Activated naive CD8-positive, alpha-beta T cell treated with anti-CD3 and anti-CD28 coated beads, Interleukin-2, amount 10 ng/mL, durations not matched to agents 7 days and 5 days (primary cell): ENCODE data around the gene PTK7. TPM values are rescaled to one million over a fixed set of nuclear protein-coding genes. Genes with fewer than 3 reads are reported as not detected.
A peak's percentile ranks its signal among the peaks of the same experiment; 100 is the strongest.
"Not testable (repeated sequence)": the region's sequence is repeated elsewhere in the genome, so short reads cannot be mapped to it uniquely, and the experiment has no call there.

ENCODE experiments used
- ATAC-seq: fragments of 150-1000 bp; cut with Tn5 transposase; one replicate; pipeline ENCODE4 v1.10.0; 2021; ENCODE audit warnings: low read depth, moderate library complexity
- POLR2A ChIA-PET: fragments of 350-600 bp; sonication (Branson Sonifier 250); formaldehyde crosslinking; loops from one replicate; lab custom pipeline; 2021; ENCODE audit warnings: antibody characterized with exemption; lab: Charles Lee
- DNase-seq: peaks from one replicate; pipeline ENCODE4 v3.0.0; 2021
- H3K27ac Mint-ChIP-seq: one replicate; pipeline ENCODE4 v1.8.0; 2022; ENCODE audit warnings: mild to moderate bottlenecking, mixed read lengths
- H3K27me3 Mint-ChIP-seq: one replicate; pipeline ENCODE4 v1.8.0; 2022; ENCODE audit warnings: mild to moderate bottlenecking, moderate library complexity, mixed read lengths
- H3K36me3 Mint-ChIP-seq: one replicate; pipeline ENCODE4 v1.8.0; 2021; ENCODE audit warnings: mild to moderate bottlenecking, mixed read lengths
- H3K4me1 Mint-ChIP-seq: one replicate; pipeline ENCODE4 v1.8.0; 2021; ENCODE audit warnings: mixed read lengths
- H3K4me3 Mint-ChIP-seq: one replicate; pipeline ENCODE4 v1.8.0; 2022; ENCODE audit warnings: mild to moderate bottlenecking, moderate library complexity, mixed read lengths
- H3K9me3 Mint-ChIP-seq: one replicate; pipeline ENCODE4 v1.8.0; 2021; ENCODE audit warnings: mixed read lengths
- total RNA-seq, 2 experiments: library from RNA; stranded (reverse); gene quantifications; one replicate each; pipeline ENCODE4 v1.2.3, GENCODE V29; 2021

Gene PTK7
- total RNA-seq, 2 experiments from 2014 or later = 1.4 to 1.9 TPM

GRCh38 chr6:43041475-43041874 is 34.6 kb upstream of the PTK7 start:
- H3K36me3 Mint-ChIP-seq, H3K27ac Mint-ChIP-seq, DNase-seq, H3K4me3 Mint-ChIP-seq, ATAC-seq, H3K9me3 Mint-ChIP-seq, POLR2A ChIA-PET, H3K27me3 Mint-ChIP-seq, H3K4me1 Mint-ChIP-seq: not testable (repeated sequence)

- ATAC-seq = no peak
- Mint-ChIP-seq H3K27me3 (no peaks in the 10 kb centered on the region), H3K4me1 (peaks cover 3% of the 10 kb centered on the region), H3K4me3 (no peak overlapping the region), H3K36me3 (peaks cover 5% of the 10 kb centered on the region), H3K9me3 (no peaks in the 10 kb centered on the region), H3K27ac (no peak overlapping the region)
- no peak for DNase-seq
- POLR2A ChIA-PET = interaction anchor here (2.2 kb wide), 1 partner anchor 10 kb away, joined by 6 read pairs; the partner anchor contains the start of gene CUL7
Observed at GRCh38 chr6:43043310-43043709, 32.8 kb upstream of the PTK7 start.

GRCh38 chr6:43045371-43045930 is 30.7 kb upstream of the PTK7 start:
- Mint-ChIP-seq H3K9me3 (no peaks in the 10 kb centered on the region), H3K36me3 (peaks cover under 1% of the 10 kb centered on the region), H3K27me3 (no peaks in the 10 kb centered on the region), H3K4me1 (peaks cover under 1% of the 10 kb centered on the region), H3K27ac (no peak overlapping the region), H3K4me3 (no peak overlapping the region)
- DNase-seq (no peak), ATAC-seq (no peak)
- POLR2A ChIA-PET = interaction anchor here (1.1 to 1.4 kb wide), 2 partner anchors 14 to 116 kb away, joined by 3 to 4 read pairs; partner anchors contain the start of genes CNPY3, KLC4 and MRPL2

DNA sequence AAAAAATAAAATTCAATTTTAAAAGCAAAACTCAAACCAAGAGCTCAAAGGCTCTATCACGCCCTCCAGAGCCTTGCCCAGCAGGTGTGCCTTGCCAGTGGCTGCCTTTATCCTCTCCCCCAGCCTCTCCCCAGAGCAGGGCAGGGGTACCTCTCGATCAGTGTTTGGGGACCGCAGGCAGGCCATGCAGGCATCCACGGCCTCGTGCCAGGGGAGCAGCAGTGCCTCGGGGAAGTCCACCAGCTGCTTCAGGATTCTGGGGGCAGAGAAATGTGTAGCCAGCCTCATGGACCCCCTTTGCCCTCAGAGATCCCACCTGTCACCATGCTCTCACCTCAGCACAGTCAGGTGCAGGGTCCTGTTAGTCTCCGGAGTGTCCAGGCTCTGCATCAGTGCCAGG is 28.1 kb upstream of the PTK7 start:
- H3K4me3 Mint-ChIP-seq = no peak overlapping the region
- POLR2A ChIA-PET = interaction anchor here (1.1 kb wide), 1 partner anchor 34 kb away, joined by 8 read pairs; the partner anchor contains the start of genes KLHDC3 and MEA1
- H3K27me3 Mint-ChIP-seq = no peaks in the 10 kb centered on the region
- H3K9me3 Mint-ChIP-seq = no peaks in the 10 kb centered on the region
- ATAC-seq = no peak
- DNase-seq = no peak
- H3K36me3 Mint-ChIP-seq = peaks cover 3% of the 10 kb centered on the region
- H3K27ac Mint-ChIP-seq = no peak overlapping the region
- peaks cover 21% of the 10 kb centered on the region for H3K4me1 Mint-ChIP-seq

GRCh38 chr6:43050981-43051380 is 25.1 kb upstream of the PTK7 start:
- no peaks in the 10 kb centered on the region for H3K27me3 Mint-ChIP-seq
- ATAC-seq (no peak), DNase-seq (no peak)
- peaks cover 8% of the 10 kb centered on the region for H3K36me3 Mint-ChIP-seq
- no peak overlapping the region for H3K27ac Mint-ChIP-seq
- peaks cover 28% of the 10 kb centered on the region for H3K4me1 Mint-ChIP-seq
- POLR2A ChIA-PET = interaction anchor here (1.1 to 1.6 kb wide), 2 partner anchors 8 to 30 kb away, joined by 3 read pairs; partner anchors contain the start of genes KLC4, MRPL2 and RRP36
- no peak overlapping the region for H3K4me3 Mint-ChIP-seq
- no peaks in the 10 kb centered on the region for H3K9me3 Mint-ChIP-seq

GRCh38 chr6:43052225-43052841 is 23.8 kb upstream of the PTK7 start:
- DNase-seq (no peak), ATAC-seq (no peak)
- peak overlapping the region; percentile 99 for H3K4me3 Mint-ChIP-seq
- POLR2A ChIA-PET = interaction anchor here (2.1 to 3.7 kb wide), 2 partner anchors 38 to 123 kb away, joined by 16 to 29 read pairs; partner anchors contain the start of genes CNPY3, KLHDC3 and MEA1
- peaks cover 8% of the 10 kb centered on the region for H3K36me3 Mint-ChIP-seq
- peaks cover 28% of the 10 kb centered on the region for H3K4me1 Mint-ChIP-seq
- H3K27ac Mint-ChIP-seq = peak overlapping the region; percentile 99
- no peaks in the 10 kb centered on the region for H3K9me3 Mint-ChIP-seq
- no peaks in the 10 kb centered on the region for H3K27me3 Mint-ChIP-seq

- Mint-ChIP-seq H3K27me3 (no peaks in the 10 kb centered on the region), H3K36me3 (peaks cover 12% of the 10 kb centered on the region), H3K4me3 (peak overlapping the region; percentile 99), H3K9me3 (no peaks in the 10 kb centered on the region), H3K27ac (peak overlapping the region; percentile 99), H3K4me1 (peaks cover 34% of the 10 kb centered on the region)
- ATAC-seq (peak; percentile 29), DNase-seq (no peak)
- POLR2A ChIA-PET = interaction anchor here (0.8 to 3.7 kb wide), 12 partner anchors 9 to 317 kb away, joined by 3 to 29 read pairs (median 6); partner anchors contain the start of genes CNPY3, KLHDC3, MEA1 and PEX6
Observed at GRCh38 chr6:43052842-43053544, 23.1 kb upstream of the PTK7 start.

DNA sequence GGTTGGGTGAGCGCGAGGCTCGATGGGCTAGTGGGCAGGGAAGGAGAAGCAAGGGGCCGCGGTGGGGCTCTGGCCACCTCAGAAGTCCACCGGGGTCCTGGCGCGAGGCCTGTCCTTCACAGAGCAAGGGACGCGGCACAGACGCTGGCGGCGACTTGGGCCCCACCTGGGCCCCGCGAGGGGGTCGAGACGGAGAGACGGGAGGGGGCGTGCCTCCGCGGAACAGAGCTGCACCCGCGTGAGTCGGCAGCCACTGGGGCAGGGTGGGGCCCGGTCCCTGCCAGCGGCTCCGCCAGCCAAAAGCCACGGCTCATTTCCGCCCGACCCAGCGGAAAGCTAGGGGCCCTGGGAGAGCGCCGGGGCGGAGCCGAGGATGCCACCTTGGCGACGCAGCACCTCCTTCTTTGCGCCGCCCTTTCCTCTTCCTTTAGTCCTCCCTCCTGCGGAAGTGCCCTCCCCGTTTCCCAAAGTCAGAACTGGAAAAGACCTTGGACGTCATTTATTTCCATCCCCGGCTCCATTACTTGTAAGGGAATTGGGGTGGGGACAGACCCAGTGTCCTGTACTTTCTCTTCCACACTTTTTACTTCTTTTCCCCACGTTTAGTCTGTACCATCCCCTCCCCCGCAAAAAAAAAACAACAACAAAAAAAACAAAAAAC is 22.4 kb upstream of the PTK7 start, which contains the start of gene CUL7:
CUL7 (minus strand) TSS at position 307 of the 661 bp plus-strand sequence. CDS start 1,063 bp downstream, outside the sequence.
- DNase-seq (peak; percentile 93), ATAC-seq (peak; percentile 99)
- Mint-ChIP-seq H3K4me1 (peaks cover 40% of the 10 kb centered on the region), H3K27me3 (no peaks in the 10 kb centered on the region), H3K27ac (peak within 1 kb of the TSS; percentile 99), H3K9me3 (no peaks in the 10 kb centered on the region), H3K4me3 (peak within 1 kb of the TSS; percentile 99), H3K36me3 (peaks cover 12% of the 10 kb centered on the region)
- POLR2A ChIA-PET = interaction anchor here (0.6 to 3.7 kb wide), 16 partner anchors 10 to 482 kb away, joined by 3 to 29 read pairs (median 4); partner anchors contain the start of genes CNPY3, KLHDC3, MEA1 and PEX6

GRCh38 chr6:43054206-43054943 is 21.7 kb upstream of the PTK7 start:
- peaks cover 40% of the 10 kb centered on the region for H3K4me1 Mint-ChIP-seq
- peak overlapping the region; percentile 99 for H3K27ac Mint-ChIP-seq
- H3K27me3 Mint-ChIP-seq = no peaks in the 10 kb centered on the region
- no peak for ATAC-seq
- no peaks in the 10 kb centered on the region for H3K9me3 Mint-ChIP-seq
- peak overlapping the region; percentile 99 for H3K4me3 Mint-ChIP-seq
- POLR2A ChIA-PET = interaction anchor here (0.6 to 3.7 kb wide), 17 partner anchors 11 to 483 kb away, joined by 3 to 29 read pairs (median 5); partner anchors contain the start of genes CNPY3, KLHDC3, MEA1 and PEX6
- peaks cover 12% of the 10 kb centered on the region for H3K36me3 Mint-ChIP-seq
- DNase-seq = no peak

- H3K27me3 Mint-ChIP-seq = no peaks in the 10 kb centered on the region
- no peaks in the 10 kb centered on the region for H3K9me3 Mint-ChIP-seq
- no peak for DNase-seq
- peak overlapping the region; percentile 34 for H3K27ac Mint-ChIP-seq
- POLR2A ChIA-PET = interaction anchor here (0.5 to 3.7 kb wide), 3 partner anchors 72 to 142 kb away, joined by 3 to 29 read pairs (median 4); partner anchors contain the start of genes CNPY3 and PPP2R5D
- H3K36me3 Mint-ChIP-seq = peaks cover 10% of the 10 kb centered on the region
- no peak for ATAC-seq
- no peak overlapping the region for H3K4me3 Mint-ChIP-seq
- H3K4me1 Mint-ChIP-seq = peaks cover 43% of the 10 kb centered on the region
Observed at GRCh38 chr6:43055966-43056365, 20.1 kb upstream of the PTK7 start.

DNA sequence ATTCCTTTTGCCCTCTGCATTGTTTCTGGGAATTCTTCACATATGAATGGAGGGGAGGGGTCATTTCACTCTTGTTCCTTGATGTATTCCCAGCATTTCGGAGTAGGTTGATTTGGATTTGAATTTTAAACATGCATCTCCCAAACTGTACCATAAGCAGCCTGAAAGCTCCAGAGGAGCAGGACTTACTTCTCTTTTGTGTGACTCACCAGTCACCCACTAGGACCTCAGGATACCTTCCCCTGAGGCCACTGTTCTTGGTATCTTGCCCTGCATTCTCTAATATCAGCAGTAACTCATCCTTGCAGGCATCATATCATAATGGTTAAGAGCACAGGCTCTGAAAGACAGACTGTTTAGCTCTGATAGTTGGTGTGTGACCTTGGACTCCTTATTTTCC is 17.6 kb upstream of the PTK7 start:
- POLR2A ChIA-PET = interaction anchor here (1.1 to 3.0 kb wide), 6 partner anchors 14 to 112 kb away, joined by 3 to 17 read pairs (median 10); partner anchors contain the start of genes KLHDC3, MEA1, PEX6 and PPP2R5D
- Mint-ChIP-seq H3K4me3 (peak overlapping the region; percentile 87), H3K27ac (peak overlapping the region; percentile 96), H3K36me3 (peaks cover 9% of the 10 kb centered on the region), H3K4me1 (peaks cover 26% of the 10 kb centered on the region), H3K9me3 (no peaks in the 10 kb centered on the region), H3K27me3 (no peaks in the 10 kb centered on the region)
- no peak for DNase-seq
- no peak for ATAC-seq
